IPS-NIHi11 (cell line): ENCODE results near the gene KRT6B.
A peak's percentile ranks its signal among the peaks of the same experiment; 100 is the strongest.
"Not testable (repeated sequence)": the region's sequence is repeated elsewhere in the genome, so short reads cannot be mapped to it uniquely, and the experiment has no call there.

Experiments
- DNase-seq: peaks from one replicate; pipeline ENCODE4 v3.0.0; 2012; ENCODE audit warnings: mixed read lengths, low spot score

KRT6B gene

DNA sequence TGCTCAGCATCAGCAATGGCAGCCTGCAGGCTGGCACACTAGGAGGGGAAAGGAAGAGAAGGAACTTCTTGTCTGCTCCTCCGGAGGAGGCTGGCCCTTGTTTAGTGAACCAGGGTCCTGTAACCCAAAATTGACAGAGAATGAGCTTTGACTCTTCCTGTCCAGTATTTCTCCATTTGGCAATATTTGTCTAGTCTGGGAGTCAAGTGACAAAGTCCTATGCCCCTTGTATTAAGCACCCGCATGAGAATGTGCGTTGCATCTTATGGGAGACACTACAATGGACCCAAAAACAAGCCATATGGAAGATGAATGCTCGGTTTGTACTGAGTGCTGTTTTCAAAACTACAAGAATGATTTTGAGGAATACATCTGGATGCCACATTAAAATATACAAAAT, 17.9 kb upstream of the KRT6B start:
- DNase-seq, result no peak

DNA sequence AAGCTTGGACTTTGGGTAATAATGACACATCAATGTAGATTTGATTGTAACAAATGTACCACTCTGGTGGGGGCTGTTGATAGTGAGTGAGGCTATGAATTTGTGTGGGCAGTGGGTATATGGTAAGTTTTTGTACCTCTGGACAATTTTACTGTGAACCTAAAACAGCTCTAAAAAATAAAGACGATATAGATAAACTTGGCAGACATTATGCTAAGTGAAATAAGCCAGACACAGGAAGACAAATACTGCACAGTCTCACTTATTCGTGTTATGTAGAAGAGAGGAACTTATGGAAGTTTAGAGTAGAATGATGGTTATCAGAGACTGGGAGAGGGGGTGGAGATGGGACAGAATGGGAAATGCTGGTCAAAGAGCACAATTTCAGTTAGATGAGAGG, 13.0 kb upstream of the KRT6B start:
- no peak for DNase-seq

DNA sequence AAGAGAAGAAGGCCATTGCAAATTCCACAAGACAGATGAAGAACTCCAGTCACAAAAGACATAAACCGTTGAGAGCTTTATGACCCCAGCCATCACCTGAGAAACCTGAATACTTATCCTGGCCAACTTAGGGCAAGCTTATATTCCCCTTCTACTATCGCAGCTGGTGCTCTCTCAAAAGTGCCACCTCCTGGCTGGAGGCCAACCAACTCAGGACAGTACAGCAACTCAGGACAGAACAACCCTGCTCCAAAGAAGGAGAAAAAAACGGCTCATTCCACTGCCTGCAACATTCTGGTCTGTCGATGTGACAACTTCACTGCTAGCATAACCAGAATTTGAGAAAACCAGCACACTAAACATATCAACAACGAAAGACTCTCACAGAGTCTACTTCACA, 9.7 kb upstream of the KRT6B start:
- no peak for DNase-seq

DNA sequence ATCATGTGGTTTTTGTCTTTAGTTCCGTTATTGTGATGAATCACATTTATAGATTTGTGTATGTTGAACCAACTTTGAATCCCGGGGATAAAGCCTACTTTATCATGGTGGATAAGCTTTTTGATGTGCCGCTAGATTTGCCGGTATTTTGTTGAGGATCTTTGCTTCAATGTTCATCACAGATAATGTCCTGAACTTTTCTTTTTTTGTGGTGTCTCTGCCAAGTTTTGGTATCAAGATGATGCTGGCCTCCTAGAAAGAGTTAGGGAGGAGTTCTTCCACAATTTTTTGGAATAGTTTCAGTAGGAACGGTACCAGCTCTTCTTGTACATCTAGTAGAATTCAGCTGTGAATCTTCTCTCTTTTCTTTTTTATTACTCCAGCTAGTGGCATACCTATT, 6.9 kb upstream of the KRT6B start:
- DNase-seq, result no peak

DNA sequence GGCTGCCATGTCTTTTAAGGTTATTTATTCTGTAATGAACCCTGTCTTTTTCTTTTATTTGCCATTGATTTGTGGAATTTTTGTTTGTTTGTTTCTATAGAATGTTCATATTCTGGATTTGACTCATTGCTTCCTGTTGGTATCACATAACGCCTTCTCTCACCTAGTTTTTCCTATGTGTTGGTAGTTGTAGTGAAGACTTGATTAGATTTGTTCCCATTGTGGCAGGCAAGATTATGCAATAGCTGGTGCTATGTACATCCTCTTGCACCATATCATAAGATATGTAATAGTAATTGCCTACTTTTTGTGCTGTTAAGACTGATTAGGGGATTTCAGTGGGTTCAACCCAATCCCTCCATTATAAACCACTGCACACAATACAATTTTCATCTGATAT, 3.9 kb upstream of the KRT6B start:
- DNase-seq, result no peak

DNA sequence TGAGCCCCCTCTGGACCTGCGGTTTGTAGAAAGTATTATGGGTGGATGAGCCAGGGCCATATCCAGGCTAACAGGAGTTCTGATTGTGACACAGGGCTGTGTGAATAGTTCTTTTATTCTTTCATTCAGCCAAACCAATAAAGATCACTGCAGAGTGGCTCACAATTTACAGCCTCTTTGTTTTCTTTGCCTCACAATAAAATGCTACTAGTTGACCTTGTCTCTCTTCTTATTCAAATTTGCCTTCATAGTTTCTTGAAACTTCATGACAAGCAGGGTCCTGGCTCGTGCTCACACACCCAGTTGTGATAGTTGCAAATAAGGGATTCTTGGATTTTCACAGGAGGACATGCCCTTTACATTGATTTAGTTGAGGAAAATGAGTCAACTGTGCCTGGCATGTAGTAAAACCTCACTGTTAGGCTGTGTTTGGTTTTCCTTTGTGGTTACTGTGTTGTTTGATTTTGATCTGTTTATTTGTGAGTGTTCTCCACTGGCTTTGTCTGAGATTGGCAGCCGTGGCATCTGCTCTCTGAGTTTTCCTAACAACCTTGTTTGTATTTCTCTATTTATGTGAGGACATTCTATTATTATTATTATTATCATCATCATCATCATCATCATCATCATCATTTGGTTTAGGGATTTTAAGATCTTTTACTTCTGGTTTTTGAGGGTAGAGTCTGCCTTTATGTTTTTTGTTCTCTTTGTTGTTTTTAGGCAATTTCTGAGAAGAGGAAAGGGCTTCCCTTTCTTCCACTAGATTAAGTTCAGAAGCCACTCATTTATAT, 2.7 kb upstream of the KRT6B start:
- DNase-seq, result no peak

DNA sequence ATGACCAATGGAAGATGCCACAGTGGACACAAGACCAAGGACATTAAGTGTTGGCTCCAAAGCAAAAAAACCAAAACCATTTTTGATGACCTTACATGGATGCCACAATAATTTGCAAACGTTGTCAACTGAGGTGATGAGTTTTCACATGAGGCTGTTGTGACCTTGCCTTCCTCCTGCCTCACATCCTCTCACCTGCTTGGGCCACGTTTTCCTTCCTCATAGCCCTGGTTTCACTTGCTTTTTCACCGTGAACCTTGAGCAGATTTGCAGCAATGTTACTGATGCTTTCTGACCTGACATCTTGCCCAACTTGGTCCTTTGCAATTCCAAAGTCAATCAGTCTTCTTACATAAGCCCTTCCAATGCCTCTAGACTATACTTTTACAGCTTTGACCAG, 3.7 kb downstream of the KRT6B start:
- no peak for DNase-seq

DNA sequence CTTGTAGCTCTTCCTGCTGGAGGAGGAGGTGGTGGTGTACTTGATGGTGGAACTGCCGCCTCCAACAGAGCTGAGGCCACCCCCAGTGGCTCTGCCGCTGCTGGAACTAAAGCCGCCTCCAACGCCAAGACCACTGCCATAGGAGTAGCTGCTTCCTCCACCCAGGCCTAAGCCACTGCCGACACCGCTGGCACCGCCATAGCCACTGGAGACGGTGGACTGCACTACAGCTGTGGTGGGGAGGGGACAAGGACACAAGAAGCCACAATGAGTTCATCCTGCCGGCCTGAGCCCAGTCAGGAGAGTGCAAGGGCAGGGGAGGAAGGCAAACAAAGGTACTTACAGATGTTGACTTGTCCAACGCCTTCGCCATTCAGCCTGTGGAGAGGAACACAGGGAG, 4.8 kb downstream of the KRT6B start:
- not testable (repeated sequence) for DNase-seq

DNA sequence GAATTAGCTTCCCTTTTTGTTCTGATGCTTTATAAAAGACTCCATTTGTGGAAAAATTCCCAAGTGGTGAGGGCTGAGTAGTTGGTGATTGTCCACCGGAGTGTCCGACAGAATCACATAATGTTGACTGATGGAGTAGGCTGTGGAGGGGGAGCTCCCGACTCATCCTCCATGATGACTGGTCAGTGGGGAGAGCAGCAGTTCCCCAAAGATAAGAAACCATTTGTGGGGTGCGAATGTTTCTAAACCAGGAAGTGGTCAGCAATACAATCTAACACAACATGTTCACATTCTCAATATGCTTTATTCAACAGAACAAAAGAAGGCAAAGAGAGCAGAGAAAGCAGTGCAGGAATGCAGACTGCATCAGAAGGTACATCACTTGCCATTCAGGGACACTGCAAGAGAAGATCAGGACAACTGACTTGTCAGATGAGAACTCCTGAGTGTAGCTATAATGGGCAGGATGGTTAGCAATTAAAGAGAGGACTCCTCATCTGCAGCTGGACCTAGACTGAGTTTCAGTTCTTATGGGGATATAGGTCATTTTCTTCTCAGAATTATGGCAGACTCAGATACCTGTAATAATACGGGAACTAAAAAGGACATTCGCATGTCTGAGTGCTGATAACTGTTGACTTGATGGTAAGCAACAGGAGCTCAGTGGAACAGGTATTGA, 5.4 kb downstream of the KRT6B start:
- no peak for DNase-seq

DNA sequence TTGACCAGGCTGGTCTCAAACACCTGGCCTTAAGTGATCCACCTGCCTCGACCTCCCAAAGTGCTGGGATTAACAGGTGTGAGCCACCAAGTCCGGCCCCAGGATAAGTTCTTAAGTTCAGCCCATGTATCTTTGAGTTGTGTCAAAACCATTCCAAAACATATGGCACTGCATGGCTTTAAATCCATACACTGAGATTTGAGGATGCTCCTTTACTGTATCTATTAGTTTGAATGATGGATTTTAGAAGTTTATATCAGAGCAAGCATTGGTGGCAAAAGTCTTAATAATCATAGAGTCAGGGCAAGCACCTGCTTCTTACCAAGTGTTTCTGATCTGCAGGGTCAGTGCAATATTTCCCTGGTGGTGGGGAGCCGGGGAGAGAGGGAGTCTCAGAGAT, 6.1 kb downstream of the KRT6B start:
- DNase-seq, result no peak

DNA sequence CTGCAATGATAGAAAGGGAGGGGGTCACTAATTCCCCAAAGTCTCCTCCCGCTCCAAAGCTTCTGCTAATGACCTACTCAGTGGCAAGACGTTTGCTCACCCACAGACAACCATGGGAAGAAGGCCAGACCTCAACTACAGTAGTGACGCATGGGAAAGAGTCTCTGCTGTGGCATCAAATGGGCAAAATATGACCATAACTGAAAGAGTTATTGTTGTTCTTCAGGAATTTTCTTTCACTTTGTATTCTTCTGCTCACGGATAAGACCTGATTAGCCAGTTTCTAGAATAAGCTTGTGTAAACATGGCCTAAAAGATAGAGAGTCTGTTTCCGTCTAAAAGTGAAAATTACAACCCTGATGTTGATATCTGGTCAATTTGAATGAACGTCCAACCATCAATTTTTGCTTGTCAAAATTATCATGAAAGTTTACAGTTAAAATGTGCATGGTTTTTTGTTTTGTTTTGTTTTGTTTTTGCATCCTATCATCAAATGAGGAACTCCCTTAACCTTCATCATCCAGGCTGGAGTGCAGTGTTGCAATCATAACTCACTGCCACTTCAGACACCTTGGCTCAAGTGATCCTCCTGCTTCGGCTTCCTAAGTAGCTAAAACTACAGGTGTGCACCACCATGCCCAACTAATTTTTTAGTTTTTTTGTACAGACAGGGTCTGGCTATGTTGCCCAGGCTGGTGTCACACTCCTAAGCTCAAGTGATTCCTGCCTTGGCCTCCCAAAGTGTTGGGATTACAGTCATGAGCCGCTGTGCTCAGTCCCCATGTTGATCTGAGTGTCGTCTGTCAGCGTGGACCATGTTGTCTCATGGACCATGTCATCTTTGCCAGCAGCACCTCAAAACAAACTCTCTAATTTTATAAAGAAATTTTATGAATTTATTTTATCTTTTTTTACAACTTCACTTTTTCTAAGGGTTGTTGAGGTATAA, 7.0 kb downstream of the KRT6B start:
- DNase-seq, result no peak

DNA sequence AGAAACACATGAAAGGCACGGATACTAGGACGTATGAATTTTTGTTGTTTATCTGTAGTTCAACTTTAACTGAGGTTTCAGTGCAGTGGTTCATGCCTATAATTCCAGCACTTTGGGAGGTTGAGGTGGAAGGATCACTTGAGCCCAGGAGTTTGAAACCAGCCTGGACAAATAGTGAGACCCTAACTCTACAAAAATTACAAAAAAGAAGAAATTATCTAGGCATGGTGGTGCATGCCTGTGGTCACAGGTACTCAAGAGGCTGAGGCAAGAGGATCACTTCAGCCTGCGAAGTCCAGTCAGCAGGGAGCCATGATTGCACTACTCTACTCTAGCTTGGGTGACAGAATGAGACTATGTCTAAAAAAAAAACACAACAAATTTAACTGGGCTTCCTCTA, 8.0 kb downstream of the KRT6B start:
- no peak for DNase-seq

DNA sequence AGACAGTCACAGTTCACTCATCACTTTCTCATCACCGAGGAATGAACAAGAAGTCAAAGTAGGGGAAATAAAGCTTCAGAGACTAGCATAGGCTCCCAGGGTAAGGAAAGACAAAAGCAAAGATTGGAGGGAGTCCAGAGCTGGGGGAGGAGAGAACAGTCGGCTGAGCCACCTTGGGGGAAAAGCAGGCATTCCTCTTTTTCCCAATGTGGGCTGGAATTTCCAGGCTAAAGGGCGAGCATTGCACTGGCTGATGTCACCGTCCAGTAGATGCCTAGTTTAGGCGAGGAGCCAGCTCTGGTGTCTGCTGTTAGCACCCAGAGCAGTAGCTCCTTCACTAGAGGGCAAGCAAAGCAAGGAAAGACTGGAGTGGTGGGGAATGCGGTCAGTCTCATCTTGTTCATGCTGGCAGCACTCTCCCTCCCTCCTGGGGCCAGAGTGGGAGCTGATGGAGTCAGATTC, 9.3 kb downstream of the KRT6B start:
- DNase-seq, result peak; percentile 78

DNA sequence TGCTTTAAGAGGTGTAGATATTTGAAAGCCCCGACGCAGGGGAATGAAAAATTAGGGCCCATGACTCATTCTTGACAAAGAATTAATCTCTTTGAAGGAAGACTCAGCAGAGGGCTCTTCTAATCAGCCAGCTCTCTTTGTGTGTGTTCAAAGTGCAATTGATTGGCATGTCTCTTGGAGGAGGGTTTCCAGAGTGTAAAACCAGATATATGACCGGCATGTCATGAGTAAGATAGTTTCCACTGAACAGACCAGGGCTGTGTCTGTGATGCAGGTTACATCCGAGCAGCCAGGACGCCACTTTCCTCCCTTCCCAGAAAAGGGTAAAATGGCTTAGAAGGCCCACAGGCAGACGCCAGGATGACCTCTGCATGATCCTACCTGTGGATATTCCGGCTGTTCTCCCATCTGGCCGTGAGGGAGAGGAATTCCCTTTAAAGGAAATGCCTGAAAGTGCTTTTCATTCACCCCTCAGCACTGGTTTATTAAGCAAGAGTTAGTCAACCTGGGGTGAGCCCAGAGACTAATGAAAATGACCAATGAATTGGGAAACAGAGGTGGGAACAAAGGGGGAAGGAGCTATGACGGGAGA, 10.5 kb downstream of the KRT6B start:
- no peak for DNase-seq

DNA sequence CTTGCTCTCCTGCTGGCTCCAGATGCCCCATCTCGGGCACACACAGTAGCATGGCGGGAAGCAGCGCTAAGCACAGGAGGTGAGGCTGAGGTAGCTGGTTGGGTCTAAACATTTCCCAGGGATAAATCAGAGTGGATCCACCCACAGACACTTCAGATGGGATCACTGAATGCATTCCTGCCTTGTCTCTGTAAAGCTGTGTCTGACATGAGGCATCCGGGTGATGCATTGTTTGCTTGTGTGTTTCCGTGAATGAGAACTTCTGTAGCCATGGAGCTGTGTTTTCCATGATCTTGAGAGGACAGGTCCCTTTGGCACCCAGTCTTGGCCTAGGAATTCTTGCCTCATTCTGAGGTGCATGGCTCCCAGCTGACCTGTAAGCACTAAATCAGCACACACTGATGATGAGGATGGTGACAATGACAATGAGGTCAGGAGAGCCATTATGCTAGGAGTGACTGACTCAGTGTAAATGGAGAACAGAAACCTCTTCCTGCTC, 11.1 kb downstream of the KRT6B start:
- DNase-seq, result no peak

DNA sequence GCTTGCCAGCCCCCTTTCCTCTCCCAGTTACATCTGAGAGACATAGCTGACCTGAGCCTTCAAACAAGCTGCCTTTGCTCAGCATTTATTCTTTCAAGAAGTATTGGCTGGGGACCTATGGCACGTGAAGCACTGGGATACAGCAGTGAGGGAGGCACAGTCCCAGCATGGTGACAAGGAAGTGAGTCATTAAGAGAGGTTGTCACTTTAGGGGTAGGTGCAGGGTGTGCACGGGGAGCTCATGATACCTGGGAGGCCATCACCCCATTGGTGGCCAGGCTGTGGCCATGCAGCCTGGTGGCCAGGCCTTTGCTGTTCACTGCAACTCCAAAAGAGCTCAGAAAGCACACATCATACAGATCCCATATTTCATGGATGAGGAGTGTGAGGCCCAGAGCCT, 12.1 kb downstream of the KRT6B start:
- no peak for DNase-seq

DNA sequence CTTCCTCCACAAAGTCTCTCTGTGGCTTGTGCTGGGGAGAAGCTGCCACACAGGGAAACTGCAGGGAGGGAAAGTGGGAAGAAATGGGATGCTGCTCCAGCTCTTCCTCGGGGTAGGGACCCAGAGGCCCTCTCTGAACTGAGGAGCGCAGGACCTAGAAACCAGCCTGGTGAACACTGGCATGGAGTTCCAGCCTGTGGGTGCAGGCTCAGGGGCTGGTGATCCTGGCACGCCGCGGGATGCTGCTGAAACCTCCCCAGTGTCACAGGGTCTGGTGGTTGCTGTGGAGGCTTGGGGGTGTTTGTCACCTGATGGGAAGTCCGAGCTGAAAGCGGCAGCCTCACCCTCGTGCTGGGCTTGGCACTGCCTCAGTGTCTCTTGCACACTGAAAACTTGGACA, 12.5 kb downstream of the KRT6B start:
- no peak for DNase-seq

DNA sequence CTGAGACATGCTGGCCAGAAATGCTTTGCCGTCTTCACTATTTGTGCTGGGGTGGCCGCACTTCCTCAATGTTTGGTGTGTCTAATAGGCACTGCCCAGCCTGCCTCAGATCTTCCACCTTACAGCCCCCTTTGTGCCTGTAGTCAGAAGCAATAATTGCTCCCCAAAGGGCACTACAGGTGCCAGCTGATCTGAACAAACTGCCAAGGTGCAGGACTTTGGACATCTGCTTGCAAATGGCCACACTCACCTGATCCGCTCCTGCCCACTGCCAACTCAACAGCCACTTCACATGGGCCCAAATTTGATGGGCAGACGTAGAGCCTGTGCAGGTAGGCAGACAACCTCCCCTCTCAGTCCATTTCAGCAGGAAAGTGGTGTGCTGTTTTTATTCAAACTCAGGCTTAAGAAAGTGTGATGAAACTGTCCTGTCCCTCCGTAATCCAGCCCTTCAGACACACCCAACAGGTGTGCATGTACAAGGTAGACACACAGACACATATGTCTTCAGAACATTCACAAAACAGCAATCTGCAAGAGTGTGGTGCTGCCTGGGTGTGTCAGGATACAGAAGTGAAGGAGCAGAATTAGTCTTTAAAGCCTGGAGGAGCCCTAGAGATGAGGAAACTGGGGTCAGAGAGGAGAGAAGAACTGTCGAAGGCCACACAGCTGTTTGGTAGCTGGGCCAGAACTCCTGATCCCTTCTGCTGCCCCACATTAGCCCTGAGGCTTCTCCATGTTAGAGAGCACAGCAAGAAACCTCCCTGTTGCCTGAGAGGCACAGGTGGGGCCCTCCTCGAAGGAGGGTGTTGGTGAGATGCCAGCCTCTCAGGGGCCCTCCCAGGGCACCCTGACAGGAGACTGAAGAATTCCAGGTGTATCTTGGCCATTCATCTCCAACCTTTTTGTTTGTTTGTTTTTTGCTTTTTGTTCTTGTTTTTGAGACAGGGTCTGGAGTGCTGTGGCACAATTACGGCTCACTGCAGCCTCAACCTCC, 13.3 kb downstream of the KRT6B start:
- no peak for DNase-seq

DNA sequence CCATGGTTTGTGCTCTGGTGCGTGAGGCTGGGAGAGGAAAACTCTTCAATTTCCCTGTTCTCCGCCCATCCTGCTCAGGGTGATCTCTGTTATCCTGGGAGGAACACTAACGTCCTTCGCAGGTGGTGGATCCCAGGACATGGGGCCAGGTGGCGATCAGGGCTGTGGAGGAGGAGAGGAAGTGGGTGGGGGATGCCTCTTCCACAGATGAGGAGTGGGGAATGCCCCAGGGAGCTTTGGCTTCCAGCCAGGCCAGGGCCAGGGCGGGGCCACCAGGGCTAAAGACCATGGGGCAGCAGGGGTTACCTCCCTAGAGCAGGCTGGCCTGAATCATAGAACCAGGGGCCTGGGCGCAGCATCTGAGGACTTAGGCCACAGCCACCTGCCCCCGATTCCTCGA, 14.4 kb downstream of the KRT6B start:
- no peak for DNase-seq

DNA sequence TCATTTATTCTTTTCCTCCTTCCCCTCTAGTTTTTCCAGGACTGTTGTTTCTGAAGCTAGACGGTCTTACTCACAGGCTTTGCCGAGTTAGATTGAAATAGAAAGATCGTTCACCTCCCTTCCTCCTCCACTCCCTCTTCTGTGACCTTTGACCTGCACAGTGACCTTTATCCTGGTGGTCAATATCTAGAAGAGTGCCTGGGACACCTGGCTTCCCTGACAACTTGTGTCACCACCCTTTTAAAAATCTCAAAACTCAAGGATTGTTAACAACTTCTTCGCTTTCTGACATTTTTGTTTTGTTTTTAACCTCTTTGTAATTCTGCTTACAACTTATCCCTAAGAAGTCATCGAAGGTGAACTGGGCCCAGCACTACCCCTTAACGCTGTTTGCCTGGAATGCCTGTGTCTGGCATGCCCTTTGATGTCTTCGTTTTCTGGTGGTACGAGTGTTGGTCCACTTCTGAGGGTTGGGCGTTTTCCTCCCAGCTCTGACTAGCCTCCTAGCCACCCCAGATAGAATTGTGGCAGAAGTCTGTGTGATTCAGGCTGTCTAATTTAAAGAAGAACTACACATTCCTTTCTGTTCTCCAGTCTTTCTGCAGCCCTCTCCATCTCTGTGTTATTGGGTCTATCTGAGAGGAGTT, 15.0 kb downstream of the KRT6B start:
- DNase-seq, result no peak
